ENCODE results near the gene CNOT4.

GRCh38 chr7:135425036-135425435, 84.9 kb downstream of the CNOT4 start:
- TF ChIP-seq, protein P1, sequence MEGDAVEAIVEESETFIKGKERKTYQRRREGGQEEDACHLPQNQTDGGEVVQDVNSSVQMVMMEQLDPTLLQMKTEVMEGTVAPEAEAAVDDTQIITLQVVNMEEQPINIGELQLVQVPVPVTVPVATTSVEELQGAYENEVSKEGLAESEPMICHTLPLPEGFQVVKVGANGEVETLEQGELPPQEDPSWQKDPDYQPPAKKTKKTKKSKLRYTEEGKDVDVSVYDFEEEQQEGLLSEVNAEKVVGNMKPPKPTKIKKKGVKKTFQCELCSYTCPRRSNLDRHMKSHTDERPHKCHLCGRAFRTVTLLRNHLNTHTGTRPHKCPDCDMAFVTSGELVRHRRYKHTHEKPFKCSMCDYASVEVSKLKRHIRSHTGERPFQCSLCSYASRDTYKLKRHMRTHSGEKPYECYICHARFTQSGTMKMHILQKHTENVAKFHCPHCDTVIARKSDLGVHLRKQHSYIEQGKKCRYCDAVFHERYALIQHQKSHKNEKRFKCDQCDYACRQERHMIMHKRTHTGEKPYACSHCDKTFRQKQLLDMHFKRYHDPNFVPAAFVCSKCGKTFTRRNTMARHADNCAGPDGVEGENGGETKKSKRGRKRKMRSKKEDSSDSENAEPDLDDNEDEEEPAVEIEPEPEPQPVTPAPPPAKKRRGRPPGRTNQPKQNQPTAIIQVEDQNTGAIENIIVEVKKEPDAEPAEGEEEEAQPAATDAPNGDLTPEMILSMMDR (IDR thresholded peaks at IDR 0.05 in 8 of 11, conservative IDR thresholded peaks at IDR 0.05 in 3 of 11): no peak
- TF ChIP-seq POLR2AphosphoS5 (IDR thresholded peaks at IDR 0.05) (no peak), POLR2A (IDR thresholded peaks at IDR 0.05) (no peak)

All from spleen (tissue), 7 donors.